Medulla oblongata (tissue), 1 donor: ENCODE measurements around the gene SPOCK1.
A peak's percentile ranks its signal among the peaks of the same experiment; 100 is the strongest.

ENCODE experiments used
- DNase-seq: peaks from one replicate; pipeline ENCODE4 v3.0.0-alpha.2; 2015; ENCODE audit errors: extremely low spot score

Gene SPOCK1

GRCh38 chr5:137027758-137028157 is 471.4 kb downstream of the SPOCK1 start:
- no peak for DNase-seq

GRCh38 chr5:137026296-137026695 is 472.8 kb downstream of the SPOCK1 start:
- no peak for DNase-seq

- DNase-seq: no peak
These were observed 475.1 kb downstream of the SPOCK1 start for GRCh38 chr5:137024044-137024443.

GRCh38 chr5:137023371-137023770 is 475.8 kb downstream of the SPOCK1 start:
- DNase-seq: no peak

- peak; percentile 13 for DNase-seq
These were observed 476.4 kb downstream of the SPOCK1 start for GRCh38 chr5:137022725-137023124.

- peak; percentile 24 for DNase-seq
These were observed 477.1 kb downstream of the SPOCK1 start for GRCh38 chr5:137022043-137022442.

- no peak for DNase-seq
These were observed 479.9 kb downstream of the SPOCK1 start for GRCh38 chr5:137019229-137019628.

- DNase-seq: no peak
These were observed 482.3 kb downstream of the SPOCK1 start for GRCh38 chr5:137016783-137017324.

GRCh38 chr5:137015540-137016116 is 483.5 kb downstream of the SPOCK1 start:
- no peak for DNase-seq

- no peak for DNase-seq
These were observed 484.4 kb downstream of the SPOCK1 start for GRCh38 chr5:137014731-137015130.

- DNase-seq: no peak
These were observed 488.9 kb downstream of the SPOCK1 start for GRCh38 chr5:137010226-137010625.

GRCh38 chr5:137004279-137004678 is 494.8 kb downstream of the SPOCK1 start:
- DNase-seq: no peak

GRCh38 chr5:137001026-137001569 is 498.0 kb downstream of the SPOCK1 start:
- no peak for DNase-seq

- no peak for DNase-seq
These were observed 499.3 kb downstream of the SPOCK1 start for GRCh38 chr5:136999787-137000186.

GRCh38 chr5:136998854-136999357 is 500.2 kb downstream of the SPOCK1 start:
- peak; percentile 35 for DNase-seq

GRCh38 chr5:136994154-136994553 is 505.0 kb downstream of the SPOCK1 start:
- DNase-seq: no peak

GRCh38 chr5:136992796-136993489 is 506.2 kb downstream of the SPOCK1 start:
- DNase-seq: no peak

- no peak for DNase-seq
These were observed 513.2 kb downstream of the SPOCK1 start for GRCh38 chr5:136985785-136986475.

GRCh38 chr5:136984772-136985446 is 514.2 kb downstream of the SPOCK1 start:
- peak; percentile 50 for DNase-seq

- no peak for DNase-seq
These were observed 517.2 kb downstream of the SPOCK1 start for GRCh38 chr5:136981936-136982335.

- no peak for DNase-seq
These were observed 520.0 kb downstream of the SPOCK1 start for GRCh38 chr5:136979131-136979530.

- DNase-seq: no peak
These were observed 535.6 kb downstream of the SPOCK1 start for GRCh38 chr5:136963504-136963903.
